ENCODE results near the gene TTC21A.

GRCh38 chr3:39112113-39112512, 4.6 kb downstream of the TTC21A start:
- TF ChIP-seq CTCF (IDR thresholded peaks at IDR 0.05), result no peak
- TF ChIP-seq POLR2A (IDR thresholded peaks at IDR 0.05), result no peak
- no peak for TF ChIP-seq POLR2AphosphoS5 (IDR thresholded peaks at IDR 0.05)

All from sigmoid colon (tissue), 4 donors.